Left ventricle myocardium inferior (tissue), 1 donor: ENCODE results near the gene FSD1. TPM values are rescaled to one million over a fixed set of nuclear protein-coding genes. Genes with fewer than 3 reads are reported as not detected.

Source experiments
- DNase-seq: peaks from one replicate; pipeline ENCODE4 v3.0.0-alpha.2; 2020
- H3K27ac ChIP-seq: fragments of 200-600 bp; replicated peaks from 2 replicates; pipeline ENCODE4 v1.8.0; 2021
- H3K27me3 ChIP-seq: fragments of 200-600 bp; 2 replicates; pipeline ENCODE4 v1.8.0; 2021; ENCODE audit warnings: low read depth
- H3K36me3 ChIP-seq: fragments of 200-600 bp; 2 replicates; pipeline ENCODE4 v1.8.0; 2021
- H3K4me1 ChIP-seq: fragments of 200-600 bp; 2 replicates; pipeline ENCODE4 v1.8.0; 2021
- H3K4me3 ChIP-seq: fragments of 200-600 bp; 2 replicates; pipeline ENCODE4 v1.8.0; 2021; ENCODE audit warnings: mild to moderate bottlenecking, moderate library complexity
- H3K9me3 ChIP-seq: fragments of 200-600 bp; replicated peaks from 2 replicates; pipeline ENCODE4 v1.8.0; 2021
- intact Hi-C: fragments of 100-400 bp; cut with micrococcal nuclease; formaldehyde crosslinking; loops from one replicate; pipeline ENCODE4 v1.11.0; 2022
- total RNA-seq: library from RNA; stranded (reverse); fragmentation: NEBNext Ultra II Directional; extraction: Animal tissue kit (Norgen Biotek cat#: 25700); gene quantifications from one replicate; pipeline ENCODE4 v1.2.1, GENCODE V29; 2021
- TF ChIP-seq, protein P1 (sequence below): fragments of 200-600 bp; IDR thresholded peaks from 2 replicates; pipeline ENCODE4 v1.8.0; 2021; ENCODE audit warnings: antibody characterized with exemption, mild to moderate bottlenecking, borderline replicate concordance
- donor health status: DM: no; HTN: yes; CAD: no; lungs with severe emphysema.

Gene FSD1
- total RNA-seq, 1 donor from 2014 or later, result not detected

DNA sequence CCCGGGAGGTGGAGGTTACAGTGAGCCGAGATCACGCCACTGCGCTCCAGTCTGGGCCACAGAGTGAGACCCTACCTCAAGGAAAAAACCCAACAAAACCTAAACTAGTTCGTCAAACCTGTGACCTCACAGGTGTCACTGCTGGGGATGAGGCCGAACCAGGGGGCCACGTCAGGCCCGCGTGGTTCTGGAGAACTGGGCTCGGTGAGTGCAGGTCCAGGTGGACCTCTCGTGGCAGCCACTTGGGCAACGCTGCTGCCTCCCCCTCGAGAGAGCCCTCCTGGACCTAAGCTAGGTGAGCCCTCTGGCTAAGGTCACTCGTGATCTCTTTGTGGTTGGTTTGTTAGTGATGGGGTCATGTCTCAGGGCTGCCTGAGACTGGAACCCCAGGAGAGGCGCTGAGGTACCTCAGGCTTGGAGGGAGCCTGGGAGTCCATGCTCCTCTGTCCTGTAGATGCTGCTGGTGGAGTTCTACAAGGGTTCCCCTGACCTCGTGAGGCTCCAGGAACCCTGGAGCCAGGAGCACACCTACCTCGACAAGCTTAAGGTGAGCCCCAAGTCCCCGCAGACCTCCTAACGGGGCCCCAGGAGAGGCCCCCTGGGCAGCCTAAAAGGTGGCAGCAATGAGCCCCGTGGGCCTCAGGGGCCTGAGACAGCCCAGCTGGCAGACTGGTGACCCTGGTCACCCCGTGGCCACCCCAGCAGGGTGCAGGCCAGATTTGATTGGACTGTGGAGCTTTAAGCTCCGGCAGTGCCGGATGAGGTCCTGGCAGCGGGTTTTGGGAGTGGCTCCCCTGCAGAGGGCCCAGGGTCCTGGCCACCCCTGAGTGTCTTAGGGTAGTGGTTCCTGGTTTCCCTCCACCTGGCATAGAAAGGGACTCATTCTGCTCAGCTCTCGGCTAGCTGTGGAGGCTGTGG is 54.6 kb downstream of the FSD1 start:
- no peaks in the 10 kb centered on the region for H3K27me3 ChIP-seq
- intact Hi-C loops, result no loop called here
- H3K4me3 ChIP-seq, result no peak overlapping the region
- H3K36me3 ChIP-seq, result peaks cover 53% of the 10 kb centered on the region
- H3K27ac ChIP-seq, result no peak overlapping the region
- H3K9me3 ChIP-seq, result no peaks in the 10 kb centered on the region
- H3K4me1 ChIP-seq, result no peaks in the 10 kb centered on the region
- no peak for DNase-seq
- TF ChIP-seq, protein P1, sequence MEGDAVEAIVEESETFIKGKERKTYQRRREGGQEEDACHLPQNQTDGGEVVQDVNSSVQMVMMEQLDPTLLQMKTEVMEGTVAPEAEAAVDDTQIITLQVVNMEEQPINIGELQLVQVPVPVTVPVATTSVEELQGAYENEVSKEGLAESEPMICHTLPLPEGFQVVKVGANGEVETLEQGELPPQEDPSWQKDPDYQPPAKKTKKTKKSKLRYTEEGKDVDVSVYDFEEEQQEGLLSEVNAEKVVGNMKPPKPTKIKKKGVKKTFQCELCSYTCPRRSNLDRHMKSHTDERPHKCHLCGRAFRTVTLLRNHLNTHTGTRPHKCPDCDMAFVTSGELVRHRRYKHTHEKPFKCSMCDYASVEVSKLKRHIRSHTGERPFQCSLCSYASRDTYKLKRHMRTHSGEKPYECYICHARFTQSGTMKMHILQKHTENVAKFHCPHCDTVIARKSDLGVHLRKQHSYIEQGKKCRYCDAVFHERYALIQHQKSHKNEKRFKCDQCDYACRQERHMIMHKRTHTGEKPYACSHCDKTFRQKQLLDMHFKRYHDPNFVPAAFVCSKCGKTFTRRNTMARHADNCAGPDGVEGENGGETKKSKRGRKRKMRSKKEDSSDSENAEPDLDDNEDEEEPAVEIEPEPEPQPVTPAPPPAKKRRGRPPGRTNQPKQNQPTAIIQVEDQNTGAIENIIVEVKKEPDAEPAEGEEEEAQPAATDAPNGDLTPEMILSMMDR, result no peak

DNA sequence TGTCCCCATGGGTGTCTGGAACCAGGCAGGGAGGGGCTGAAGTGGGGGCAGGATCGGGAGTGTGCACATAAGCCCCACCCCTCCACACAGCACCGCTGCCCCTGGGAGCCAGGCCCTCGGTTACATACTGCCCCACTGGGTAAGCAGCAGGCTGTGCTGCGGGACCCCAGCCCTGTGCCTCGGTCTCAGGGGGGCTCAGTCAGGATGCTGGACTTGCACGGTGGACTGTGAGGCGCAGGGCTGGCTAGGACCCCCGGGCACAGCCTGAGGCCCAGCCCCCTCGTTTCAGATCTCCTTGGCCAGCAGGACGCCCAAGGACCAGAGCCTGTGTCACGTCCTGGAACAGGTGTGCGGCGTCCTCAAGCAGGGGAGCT is 55.2 kb downstream of the FSD1 start:
- Histone ChIP-seq H3K36me3 (peaks cover 59% of the 10 kb centered on the region), H3K27me3 (no peaks in the 10 kb centered on the region), H3K4me1 (no peaks in the 10 kb centered on the region), H3K27ac (no peak overlapping the region), H3K4me3 (no peak overlapping the region), H3K9me3 (no peaks in the 10 kb centered on the region)
- TF ChIP-seq, protein P1, result no peak
- intact Hi-C loops, result no loop called here
- no peak for DNase-seq

DNA sequence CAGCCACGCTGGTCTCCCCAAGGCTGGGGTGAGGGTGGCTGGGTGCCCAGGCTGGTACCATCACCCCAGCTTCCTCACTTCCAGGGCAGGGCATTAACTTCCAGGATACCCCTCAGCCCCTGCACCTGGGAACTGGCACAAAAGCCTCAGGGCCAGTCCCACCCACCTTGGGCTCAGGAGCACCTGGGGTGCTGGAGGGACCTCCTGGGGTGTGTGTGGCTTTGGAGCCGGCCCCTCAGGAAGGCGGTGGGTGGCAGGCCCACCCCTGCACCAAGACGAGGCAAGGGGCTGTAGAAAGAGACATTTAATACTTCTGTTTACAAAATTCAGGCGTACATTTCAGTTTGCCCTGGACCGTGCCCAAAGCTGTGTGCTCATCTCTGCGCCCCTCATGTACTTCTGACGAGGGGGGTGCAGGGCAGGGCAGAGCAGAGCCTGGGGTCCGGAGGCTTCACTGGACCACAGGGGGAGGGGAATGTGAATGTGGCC is 55.7 kb downstream of the FSD1 start:
- H3K4me3 ChIP-seq, result no peak overlapping the region
- H3K36me3 ChIP-seq, result peaks cover 62% of the 10 kb centered on the region
- intact Hi-C loops, result no loop called here
- DNase-seq, result no peak
- no peaks in the 10 kb centered on the region for H3K9me3 ChIP-seq
- no peak overlapping the region for H3K27ac ChIP-seq
- no peaks in the 10 kb centered on the region for H3K4me1 ChIP-seq
- no peaks in the 10 kb centered on the region for H3K27me3 ChIP-seq
- TF ChIP-seq, protein P1, result no peak

DNA sequence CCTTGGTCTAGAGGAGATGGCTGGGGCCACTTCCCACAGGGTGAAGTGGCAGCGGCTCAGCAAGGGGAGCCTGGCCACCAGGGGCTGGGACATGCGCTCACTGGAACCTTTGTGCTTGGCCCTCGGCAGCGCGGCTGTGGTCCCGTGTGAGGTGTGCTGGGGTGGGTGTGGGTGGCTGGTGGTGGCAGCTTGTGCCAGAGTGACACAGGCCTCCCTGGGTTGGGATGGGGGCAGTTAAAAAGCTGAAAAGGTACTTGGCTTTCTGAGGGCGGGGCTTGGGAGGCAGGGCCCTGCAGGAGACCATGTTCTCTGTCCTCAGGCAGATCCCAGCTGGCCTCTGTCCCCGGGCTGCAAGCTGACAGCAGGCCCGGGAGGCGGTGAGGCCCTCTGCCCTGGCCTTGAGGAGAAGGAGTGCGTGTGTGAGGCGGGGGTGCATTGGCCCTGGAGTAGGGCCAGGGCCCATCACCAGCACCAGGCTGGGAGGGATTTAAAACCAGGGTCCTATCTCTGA is 56.3 kb downstream of the FSD1 start:
- DNase-seq, result no peak
- no peaks in the 10 kb centered on the region for H3K27me3 ChIP-seq
- H3K9me3 ChIP-seq, result no peaks in the 10 kb centered on the region
- intact Hi-C loops, result no loop called here
- no peak overlapping the region for H3K27ac ChIP-seq
- H3K4me3 ChIP-seq, result no peak overlapping the region
- TF ChIP-seq, protein P1, result no peak
- peaks cover 67% of the 10 kb centered on the region for H3K36me3 ChIP-seq
- peaks cover 3% of the 10 kb centered on the region for H3K4me1 ChIP-seq

DNA sequence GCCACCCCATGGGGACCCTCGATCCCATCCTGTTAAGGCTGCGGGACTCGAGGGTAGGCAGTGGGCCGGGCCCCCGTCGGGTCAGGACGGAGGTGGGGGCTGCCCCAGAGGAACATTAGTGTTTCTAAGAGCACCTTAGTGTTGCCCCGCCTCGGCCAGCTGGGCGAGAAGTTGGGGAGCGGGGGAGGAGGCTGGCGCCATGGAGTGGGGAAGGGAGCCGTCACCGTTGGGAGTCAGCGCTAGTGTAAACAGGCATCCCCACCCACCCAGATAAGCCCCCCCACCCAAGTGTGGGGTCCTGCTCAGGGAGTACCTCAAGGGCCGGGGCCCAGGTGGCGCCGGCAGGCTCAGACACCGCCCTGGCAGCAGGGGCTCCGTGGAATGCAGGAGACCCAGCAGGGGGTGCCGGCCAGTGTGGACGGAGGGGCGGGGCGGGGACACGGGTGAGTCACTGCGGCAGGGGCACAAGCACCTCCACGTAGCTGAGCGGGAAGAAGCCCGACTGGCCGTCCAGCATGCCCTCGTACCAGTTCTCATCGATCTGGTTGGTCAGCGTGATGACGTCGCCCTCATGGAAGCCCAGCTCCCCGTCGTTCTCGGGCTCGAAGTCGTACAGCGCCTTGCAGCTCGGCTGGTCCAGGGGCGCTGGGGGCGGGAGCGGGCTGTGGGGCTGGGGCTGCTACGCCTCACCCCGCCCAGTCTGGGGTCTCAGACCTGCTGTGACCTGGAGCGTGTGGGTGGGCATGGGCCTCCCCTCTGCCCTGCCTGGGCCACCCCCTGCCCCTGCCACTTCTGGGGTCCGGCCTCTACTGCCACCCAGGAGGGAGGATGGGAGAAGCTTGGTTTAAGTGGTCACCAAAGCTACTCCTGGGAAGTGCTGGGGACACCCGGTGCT is 57.0 kb downstream of the FSD1 start:
- TF ChIP-seq, protein P1, result no peak
- no peak overlapping the region for H3K27ac ChIP-seq
- H3K4me1 ChIP-seq, result peaks cover 4% of the 10 kb centered on the region
- H3K27me3 ChIP-seq, result no peaks in the 10 kb centered on the region
- no peaks in the 10 kb centered on the region for H3K9me3 ChIP-seq
- DNase-seq, result no peak
- H3K36me3 ChIP-seq, result peaks cover 74% of the 10 kb centered on the region
- no peak overlapping the region for H3K4me3 ChIP-seq
- intact Hi-C loops, result no loop called here
